RWPE2 (cell line): Measurements from ENCODE around the gene TSC22D3.
A peak's percentile ranks its signal among the peaks of the same experiment; 100 is the strongest.
"Not testable (repeated sequence)": the region's sequence is repeated elsewhere in the genome, so short reads cannot be mapped to it uniquely, and the experiment has no call there.

Experiments used
- ATAC-seq: fragments of 200-7000 bp; cut with Tn5 transposase; 3 replicates; pipeline ENCODE4 v1.9.1; 2021; ENCODE audit warnings: low read depth
- DNase-seq: peaks from one replicate; pipeline ENCODE4 v3.0.0-alpha.2; 2020; ENCODE audit warnings: low spot score
- H3K27ac ChIP-seq: fragments of 450-650 bp; 2 replicates; pipeline ENCODE4 v1.5.1; 2017; ENCODE audit warnings: mild to moderate bottlenecking; ENCODE audit not compliant: poor library complexity, severe bottlenecking
- H3K27me3 ChIP-seq: fragments of 250-450 bp; sonication (Bioruptor Pico); 2 replicates; pipeline ENCODE4 v1.5.1; 2021; ENCODE audit warnings: mild to moderate bottlenecking, moderate library complexity; ENCODE audit not compliant: insufficient read depth, poor library complexity, severe bottlenecking
- H3K36me3 ChIP-seq: fragments of 250-450 bp; sonication (Bioruptor Pico); 2 replicates; pipeline ENCODE4 v1.5.1; 2020; ENCODE audit warnings: low read depth, mild to moderate bottlenecking, moderate library complexity
- H3K4me1 ChIP-seq: fragments of 250-450 bp; sonication (Bioruptor Pico); 2 replicates; pipeline ENCODE4 v1.5.1; 2021; ENCODE audit warnings: mild to moderate bottlenecking, moderate library complexity; ENCODE audit not compliant: insufficient read depth, poor library complexity, severe bottlenecking
- H3K4me3 ChIP-seq: fragments of 250-450 bp; sonication (Bioruptor Pico); 2 replicates; pipeline ENCODE4 v1.5.1; 2021; ENCODE audit warnings: mild to moderate bottlenecking, moderate library complexity; ENCODE audit not compliant: severe bottlenecking
- H3K9me3 ChIP-seq: fragments of 250-450 bp; sonication (Bioruptor Pico); 2 replicates; pipeline ENCODE4 v1.5.1; 2021; ENCODE audit warnings: mild to moderate bottlenecking, moderate library complexity; ENCODE audit not compliant: severe bottlenecking
- TF ChIP-seq, protein P1 (sequence below): fragments of 450-650 bp; IDR thresholded peaks from one replicate; pipeline ENCODE4 v1.5.1; 2017; ENCODE audit warnings: mild to moderate bottlenecking, moderate library complexity; ENCODE audit not compliant: poor library complexity, severe bottlenecking

The TSC22D3 gene

DNA sequence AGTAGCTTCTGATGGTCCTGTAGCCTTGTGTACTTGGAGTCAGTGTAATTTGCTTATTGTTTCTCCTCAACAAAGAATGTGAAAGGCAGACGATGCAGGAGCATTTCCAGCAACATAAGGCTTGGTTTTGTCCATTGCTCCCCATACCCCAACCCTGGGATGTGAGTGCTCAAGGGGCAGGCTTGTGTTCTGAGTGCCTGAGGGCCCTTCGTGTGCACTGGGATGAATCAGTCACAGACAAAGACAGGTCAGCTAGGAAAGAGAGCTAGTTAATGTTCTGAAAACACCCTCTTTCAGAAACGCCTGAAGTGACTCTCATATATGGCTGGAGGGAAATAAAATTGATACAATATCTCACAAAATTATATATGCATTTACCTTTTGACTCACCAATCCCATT is 88.1 kb downstream of the TSC22D3 start:
- Histone ChIP-seq H3K27me3 (no peaks in the 10 kb centered on the region), H3K4me1 (peaks cover 30% of the 10 kb centered on the region), H3K9me3 (no peaks in the 10 kb centered on the region), H3K4me3 (no peak overlapping the region), H3K27ac (no peak overlapping the region), H3K36me3 (no peaks in the 10 kb centered on the region)
- ATAC-seq, result no peak
- no peak for DNase-seq
- TF ChIP-seq, protein P1, sequence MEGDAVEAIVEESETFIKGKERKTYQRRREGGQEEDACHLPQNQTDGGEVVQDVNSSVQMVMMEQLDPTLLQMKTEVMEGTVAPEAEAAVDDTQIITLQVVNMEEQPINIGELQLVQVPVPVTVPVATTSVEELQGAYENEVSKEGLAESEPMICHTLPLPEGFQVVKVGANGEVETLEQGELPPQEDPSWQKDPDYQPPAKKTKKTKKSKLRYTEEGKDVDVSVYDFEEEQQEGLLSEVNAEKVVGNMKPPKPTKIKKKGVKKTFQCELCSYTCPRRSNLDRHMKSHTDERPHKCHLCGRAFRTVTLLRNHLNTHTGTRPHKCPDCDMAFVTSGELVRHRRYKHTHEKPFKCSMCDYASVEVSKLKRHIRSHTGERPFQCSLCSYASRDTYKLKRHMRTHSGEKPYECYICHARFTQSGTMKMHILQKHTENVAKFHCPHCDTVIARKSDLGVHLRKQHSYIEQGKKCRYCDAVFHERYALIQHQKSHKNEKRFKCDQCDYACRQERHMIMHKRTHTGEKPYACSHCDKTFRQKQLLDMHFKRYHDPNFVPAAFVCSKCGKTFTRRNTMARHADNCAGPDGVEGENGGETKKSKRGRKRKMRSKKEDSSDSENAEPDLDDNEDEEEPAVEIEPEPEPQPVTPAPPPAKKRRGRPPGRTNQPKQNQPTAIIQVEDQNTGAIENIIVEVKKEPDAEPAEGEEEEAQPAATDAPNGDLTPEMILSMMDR, result no peak

DNA sequence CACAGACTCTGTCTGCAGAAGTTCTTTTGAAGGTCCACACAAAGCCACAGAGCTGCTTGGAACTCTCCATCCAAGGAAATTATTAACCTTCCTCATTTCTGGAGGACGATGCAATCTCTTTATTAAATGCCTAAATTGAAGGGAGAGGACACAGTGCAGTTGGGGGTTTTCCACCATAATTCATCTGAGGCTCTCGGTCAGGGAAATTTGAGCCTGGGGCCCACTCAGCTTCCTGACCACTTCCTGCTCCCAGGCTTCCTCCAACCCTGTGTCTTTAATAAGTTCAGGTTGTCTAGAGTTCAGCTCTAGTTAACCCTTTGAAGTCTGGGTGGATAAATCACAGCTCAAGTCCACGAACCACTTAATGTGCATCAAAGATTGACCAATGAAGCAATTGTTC is 88.8 kb downstream of the TSC22D3 start:
- Histone ChIP-seq H3K36me3 (no peaks in the 10 kb centered on the region), H3K27ac (peak overlapping the region; percentile 69), H3K4me1 (peaks cover 30% of the 10 kb centered on the region), H3K27me3 (no peaks in the 10 kb centered on the region), H3K4me3 (no peak overlapping the region), H3K9me3 (no peaks in the 10 kb centered on the region)
- ATAC-seq (no peak), DNase-seq (no peak)
- TF ChIP-seq, protein P1, result no peak

DNA sequence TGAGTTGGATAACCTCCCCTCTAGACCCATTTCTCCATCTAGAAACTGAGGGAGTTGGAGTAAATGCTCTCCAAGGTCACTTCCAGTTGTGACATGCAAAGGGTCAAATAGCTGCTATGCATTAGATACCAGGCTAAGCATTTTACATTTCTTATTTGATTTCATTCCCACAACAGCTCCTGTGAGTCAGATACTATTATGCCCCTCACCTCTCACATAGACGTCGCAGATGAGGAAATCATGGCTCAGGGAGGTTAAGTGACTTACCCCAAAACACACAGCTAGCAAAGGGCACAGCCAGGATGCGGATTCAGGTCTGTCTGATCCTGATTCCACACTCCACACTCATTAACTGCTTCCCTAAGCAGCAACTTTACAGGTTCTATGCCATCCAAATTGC is 89.6 kb downstream of the TSC22D3 start:
- Histone ChIP-seq H3K27me3 (no peaks in the 10 kb centered on the region), H3K4me1 (peaks cover 30% of the 10 kb centered on the region), H3K9me3 (no peaks in the 10 kb centered on the region), H3K36me3 (no peaks in the 10 kb centered on the region), H3K27ac (peak overlapping the region; percentile 69), H3K4me3 (no peak overlapping the region)
- DNase-seq (no peak), ATAC-seq (no peak)
- TF ChIP-seq, protein P1, result no peak

DNA sequence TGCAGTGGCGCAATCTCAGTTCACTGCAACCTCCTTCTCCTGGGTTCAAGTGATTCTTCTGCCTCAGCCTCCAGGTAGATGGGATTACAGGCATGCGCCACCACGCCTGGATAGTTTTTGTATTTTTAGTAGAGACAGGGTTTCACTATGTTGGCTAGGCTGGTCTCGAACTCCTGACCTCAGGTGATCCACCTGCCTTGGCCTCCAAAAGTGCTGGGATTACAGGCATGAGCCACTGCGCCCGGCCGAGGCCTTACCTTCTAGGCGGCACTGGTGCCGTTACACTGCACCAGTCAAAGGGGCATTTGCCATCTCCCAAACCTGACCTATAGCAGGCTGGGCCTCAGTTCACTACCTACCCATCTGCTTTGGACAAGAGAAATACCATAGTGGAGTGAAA is 90.0 kb downstream of the TSC22D3 start:
- not testable (repeated sequence) for H3K27me3 ChIP-seq, ATAC-seq, DNase-seq, H3K4me3 ChIP-seq, H3K36me3 ChIP-seq, H3K9me3 ChIP-seq
- Histone ChIP-seq H3K27ac (peak overlapping the region; percentile 69), H3K4me1 (peaks cover 30% of the 10 kb centered on the region)

DNA sequence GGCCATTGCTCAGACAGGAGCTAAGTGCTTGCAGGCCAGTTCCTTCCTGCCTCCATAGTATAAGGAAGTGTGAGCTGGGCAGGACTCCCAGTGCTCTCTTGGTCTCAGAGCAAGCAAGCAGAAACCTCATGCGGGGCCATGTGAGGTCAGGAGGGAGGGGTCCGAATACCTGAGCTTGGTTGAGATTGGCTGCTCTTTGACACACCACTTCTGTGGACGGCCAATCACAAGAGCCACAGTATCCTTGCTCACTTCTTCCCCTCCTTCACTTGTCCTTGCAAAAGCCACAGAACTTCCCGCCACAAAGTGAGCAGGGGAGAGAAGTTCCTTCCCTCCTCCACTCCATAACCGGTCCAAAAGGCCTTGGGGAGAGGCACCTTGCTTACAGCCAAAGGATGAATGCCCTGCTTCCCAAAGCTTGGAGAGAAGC is 90.6 kb downstream of the TSC22D3 start:
- DNase-seq, result peak; percentile 73
- ATAC-seq, result peak; percentile 94
- TF ChIP-seq, protein P1, result no peak
- Histone ChIP-seq H3K9me3 (no peaks in the 10 kb centered on the region), H3K36me3 (no peaks in the 10 kb centered on the region), H3K27me3 (no peaks in the 10 kb centered on the region), H3K4me3 (no peak overlapping the region), H3K27ac (peak overlapping the region; percentile 69), H3K4me1 (peaks cover 30% of the 10 kb centered on the region)
